ENCODE measurements around the gene GRPEL2. TPM values are rescaled to one million over a fixed set of nuclear protein-coding genes. Genes with fewer than 3 reads are reported as not detected.
"Not testable (repeated sequence)": the region's sequence is repeated elsewhere in the genome, so short reads cannot be mapped to it uniquely, and the experiment has no call there.

Gene GRPEL2
- polyA plus RNA-seq, 3 donors: 16.5 to 19.8 (median 18.7) TPM

DNA sequence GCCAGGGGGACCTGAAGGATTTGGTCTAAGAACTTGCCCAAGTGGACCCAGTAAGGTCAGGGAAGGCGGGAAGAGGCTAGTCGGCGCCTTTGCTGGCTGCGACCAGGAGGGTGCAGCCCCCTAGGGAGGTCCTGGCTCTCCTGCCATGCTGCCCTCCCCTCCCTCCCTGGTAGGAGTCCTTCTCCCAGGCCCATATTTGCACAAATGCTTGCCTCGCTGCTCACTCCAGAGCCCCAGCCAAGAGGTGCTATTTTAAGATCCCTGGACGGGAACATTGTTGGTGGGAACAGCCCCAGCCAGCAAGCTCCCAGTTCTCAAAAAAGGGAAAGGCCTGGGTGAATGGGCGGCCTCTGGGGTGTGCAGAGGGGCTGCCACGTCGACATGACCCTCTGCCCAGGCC, 38.1 kb downstream of the GRPEL2 start:
- DNase-seq (ENCODE audit: extremely low read depth in 1 of 11, low read depth in 9 of 11, low spot score in 4 of 11): no peak

DNA sequence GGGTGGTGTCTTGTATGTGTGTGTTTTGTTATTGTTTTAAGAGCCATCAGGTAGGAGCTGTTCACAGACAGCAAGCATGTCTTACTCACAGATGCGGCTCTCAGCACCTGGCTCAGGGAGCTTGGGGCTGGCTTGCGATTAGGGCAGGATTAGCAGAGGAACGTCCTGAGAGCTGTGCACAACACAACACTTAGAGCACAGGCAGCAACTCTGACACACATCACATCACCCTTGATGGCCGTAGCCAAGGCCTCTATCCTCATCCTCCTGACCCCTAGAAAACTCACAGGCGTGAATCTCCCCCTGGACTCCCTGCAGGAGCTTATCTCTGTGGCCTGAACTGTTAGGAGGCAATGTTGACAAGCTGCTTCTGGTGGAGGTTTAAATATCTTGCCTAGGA, 40.9 kb downstream of the GRPEL2 start:
- no peak for DNase-seq (ENCODE audit: extremely low read depth in 1 of 11, low read depth in 9 of 11, low spot score in 4 of 11)

GRCh38 chr5:149387081-149387631, 41.9 kb downstream of the GRPEL2 start:
- no peak for DNase-seq (ENCODE audit: extremely low read depth in 1 of 11, low read depth in 9 of 11, low spot score in 4 of 11)

DNA sequence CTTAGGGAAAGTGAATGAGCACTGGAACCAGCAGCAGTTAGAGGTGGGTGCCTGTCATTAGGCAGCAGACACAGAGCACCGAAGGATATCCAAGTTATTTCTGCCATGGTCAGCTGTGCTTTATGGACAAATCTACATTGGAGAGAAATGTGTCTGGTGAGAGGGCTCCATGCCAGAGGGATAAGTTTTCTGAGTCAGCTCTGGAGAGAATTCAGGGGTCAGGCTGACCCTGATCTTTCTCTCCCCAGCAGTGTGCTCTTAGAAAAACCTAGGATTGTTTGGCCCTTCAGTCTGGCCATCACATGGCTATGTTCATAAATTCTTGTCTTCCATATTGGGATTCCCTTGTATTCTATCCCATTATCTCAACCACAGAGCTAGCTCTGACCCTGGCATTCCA, 42.7 kb downstream of the GRPEL2 start:
- no peak for DNase-seq (ENCODE audit: extremely low read depth in 1 of 11, low read depth in 9 of 11, low spot score in 4 of 11)

GRCh38 chr5:149388498-149389190, 43.3 kb downstream of the GRPEL2 start:
- DNase-seq (ENCODE audit: extremely low read depth in 1 of 11, low read depth in 9 of 11, low spot score in 4 of 11): no peak

- no peak for DNase-seq (ENCODE audit: extremely low read depth in 1 of 11, low read depth in 9 of 11, low spot score in 4 of 11)
Observed at GRCh38 chr5:149389552-149390495, 44.5 kb downstream of the GRPEL2 start.

DNA sequence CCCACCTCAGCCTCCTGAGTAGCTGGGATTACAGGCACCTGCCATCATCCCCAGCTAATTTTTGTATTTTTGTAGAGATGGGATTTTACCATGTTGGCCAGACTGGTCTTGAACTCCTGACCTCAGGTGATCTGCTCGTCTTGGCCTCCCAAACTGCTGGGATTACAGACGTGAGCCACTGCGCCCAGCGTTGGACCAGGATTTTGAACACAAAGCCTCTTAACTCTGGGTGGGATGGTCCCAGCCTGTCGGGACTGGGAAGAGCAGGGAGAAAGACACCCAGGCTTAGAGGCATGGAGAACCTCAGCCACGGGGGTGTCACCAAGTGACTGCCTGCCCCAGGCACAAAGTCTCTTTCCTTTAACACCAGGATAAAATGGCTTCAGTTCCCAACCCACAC, 45.8 kb downstream of the GRPEL2 start:
- not testable (repeated sequence) for DNase-seq (ENCODE audit: extremely low read depth in 1 of 11, low read depth in 9 of 11, low spot score in 4 of 11)

GRCh38 chr5:149391524-149391923, 46.2 kb downstream of the GRPEL2 start:
- DNase-seq (ENCODE audit: extremely low read depth in 1 of 11, low read depth in 9 of 11, low spot score in 4 of 11): no peak

GRCh38 chr5:149392718-149393117, 47.4 kb downstream of the GRPEL2 start:
- DNase-seq (ENCODE audit: extremely low read depth in 1 of 11, low read depth in 9 of 11, low spot score in 4 of 11): no peak

DNA sequence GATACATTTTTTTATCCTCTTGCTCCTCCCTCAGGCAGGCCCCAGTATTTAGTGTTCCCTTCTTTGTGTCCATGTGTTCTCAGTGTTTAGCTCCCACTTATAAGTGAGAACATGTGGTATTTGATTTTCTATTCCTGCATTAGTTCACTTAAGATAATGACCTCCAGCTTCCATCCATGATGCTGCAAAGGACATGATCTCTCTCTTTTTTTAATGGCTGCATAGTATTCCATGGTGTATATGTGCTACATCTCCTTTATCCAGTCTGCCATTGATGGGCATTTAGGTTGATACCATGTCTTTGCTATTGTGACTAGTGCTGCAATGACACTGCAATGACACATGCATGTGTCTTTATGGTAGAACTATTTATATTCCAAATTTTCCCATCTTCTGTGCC, 49.7 kb downstream of the GRPEL2 start:
- DNase-seq (ENCODE audit: extremely low read depth in 1 of 11, low read depth in 9 of 11, low spot score in 4 of 11): not testable (repeated sequence)

- no peak for DNase-seq (ENCODE audit: extremely low read depth in 1 of 11, low read depth in 9 of 11, low spot score in 4 of 11)
Observed at GRCh38 chr5:149397530-149397929, 52.2 kb downstream of the GRPEL2 start.

DNA sequence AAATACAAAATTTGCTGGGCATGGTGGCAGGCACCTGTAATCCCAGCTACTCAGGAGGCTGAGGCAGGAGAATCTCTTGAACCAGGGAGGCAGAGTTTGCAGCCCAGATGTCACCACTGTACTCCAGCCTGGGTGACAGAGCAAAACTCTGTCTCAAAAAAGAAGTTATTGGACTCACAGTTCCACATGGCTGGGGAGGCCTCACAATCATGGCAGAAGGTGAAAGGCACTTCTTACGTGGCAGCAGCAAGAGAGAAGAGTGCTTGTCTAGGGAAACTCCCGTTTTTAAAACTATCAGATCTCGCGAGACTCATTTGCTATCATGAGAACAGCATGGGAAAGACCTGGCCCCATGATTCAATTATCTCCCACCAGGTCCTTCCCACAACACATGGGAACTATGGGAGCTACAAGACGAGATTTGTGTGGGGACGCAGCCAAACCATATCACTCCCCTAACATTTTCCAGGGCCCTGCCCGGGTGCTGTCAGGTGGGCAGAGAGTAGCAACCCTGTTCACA, 53.5 kb downstream of the GRPEL2 start:
- not testable (repeated sequence) for DNase-seq (ENCODE audit: extremely low read depth in 1 of 11, low read depth in 9 of 11, low spot score in 4 of 11)

GRCh38 chr5:149399775-149400174, 54.5 kb downstream of the GRPEL2 start:
- DNase-seq (ENCODE audit: extremely low read depth in 1 of 11, low read depth in 9 of 11, low spot score in 4 of 11): no peak

DNA sequence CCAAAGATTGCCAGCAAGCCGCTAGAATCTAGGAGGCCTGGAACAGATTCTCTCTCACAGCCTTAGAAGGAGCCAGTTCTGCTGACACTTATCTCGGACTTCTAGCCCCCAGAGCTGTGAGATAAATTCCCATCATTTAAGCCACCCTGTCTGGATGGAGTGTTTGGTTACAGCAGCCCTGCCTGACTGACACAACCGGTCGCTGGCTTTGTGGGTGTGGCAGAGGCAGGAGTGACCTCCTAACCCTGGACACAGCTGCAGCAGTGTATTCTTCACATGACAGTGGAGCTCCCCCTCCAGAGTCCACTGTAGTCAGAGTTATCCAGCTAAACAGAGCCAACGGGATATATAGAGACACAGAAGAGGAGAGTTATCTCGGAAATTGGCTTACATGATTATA, 55.0 kb downstream of the GRPEL2 start:
- peak in 1 of 11 donors; percentile 67 for DNase-seq (ENCODE audit: extremely low read depth in 1 of 11, low read depth in 9 of 11, low spot score in 4 of 11)

DNA sequence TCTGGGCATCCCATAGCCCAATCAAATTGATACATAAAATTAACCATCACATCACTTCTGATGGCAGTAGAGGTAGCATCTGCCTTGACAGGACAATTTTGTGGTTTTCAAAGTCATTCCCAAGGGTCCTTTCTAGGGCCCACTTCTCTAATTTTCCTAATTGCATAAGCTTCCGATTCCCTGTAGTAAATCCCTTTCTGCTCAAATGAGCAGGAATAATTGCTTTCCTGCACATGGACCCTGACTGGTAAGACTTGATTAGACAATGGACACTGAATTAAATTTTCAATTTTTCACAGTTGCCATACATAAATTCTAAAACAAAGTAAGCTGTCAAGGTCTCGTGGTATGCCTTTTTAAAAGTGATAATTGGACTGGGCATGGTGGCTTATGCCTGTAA, 55.8 kb downstream of the GRPEL2 start:
- no peak for DNase-seq (ENCODE audit: extremely low read depth in 1 of 11, low read depth in 9 of 11, low spot score in 4 of 11)

GRCh38 chr5:149402291-149402690, 57.0 kb downstream of the GRPEL2 start:
- no peak for DNase-seq (ENCODE audit: extremely low read depth in 1 of 11, low read depth in 9 of 11, low spot score in 4 of 11)
